ENCODE results near the gene GPC5.

The GPC5 gene

GRCh38 chr13:91904597-91904996 is 506.2 kb downstream of the GPC5 start:
- H3K27ac Mint-ChIP-seq = no peak overlapping the region
- ATAC-seq = no peak
- peaks cover 3% of the 10 kb centered on the region for H3K9me3 Mint-ChIP-seq
- no peaks in the 10 kb centered on the region for H3K4me1 Mint-ChIP-seq
- no peaks in the 10 kb centered on the region for H3K27me3 Mint-ChIP-seq
- H3K4me3 Mint-ChIP-seq = no peak overlapping the region
- H3K36me3 Mint-ChIP-seq = no peaks in the 10 kb centered on the region

- H3K4me3 Mint-ChIP-seq = no peak overlapping the region
- H3K9me3 Mint-ChIP-seq = peaks cover 3% of the 10 kb centered on the region
- no peaks in the 10 kb centered on the region for H3K27me3 Mint-ChIP-seq
- ATAC-seq = no peak
- H3K4me1 Mint-ChIP-seq = no peaks in the 10 kb centered on the region
- no peaks in the 10 kb centered on the region for H3K36me3 Mint-ChIP-seq
- H3K27ac Mint-ChIP-seq = no peak overlapping the region
Measured at GRCh38 chr13:91907398-91907797, 509.0 kb downstream of the GPC5 start.

- Mint-ChIP-seq H3K9me3 (peaks cover 3% of the 10 kb centered on the region), H3K4me3 (no peak overlapping the region), H3K4me1 (no peaks in the 10 kb centered on the region), H3K36me3 (no peaks in the 10 kb centered on the region), H3K27me3 (no peaks in the 10 kb centered on the region), H3K27ac (no peak overlapping the region)
- no peak for ATAC-seq
Measured at GRCh38 chr13:91909617-91910016, 511.2 kb downstream of the GPC5 start.

GRCh38 chr13:91922969-91923592 is 524.7 kb downstream of the GPC5 start:
- Mint-ChIP-seq H3K36me3 (no peaks in the 10 kb centered on the region), H3K27me3 (no peaks in the 10 kb centered on the region), H3K9me3 (peaks cover 7% of the 10 kb centered on the region), H3K27ac (no peak overlapping the region), H3K4me1 (no peaks in the 10 kb centered on the region), H3K4me3 (no peak overlapping the region)
- no peak for ATAC-seq

GRCh38 chr13:91930687-91931086 is 532.3 kb downstream of the GPC5 start:
- Mint-ChIP-seq H3K9me3 (no peaks in the 10 kb centered on the region), H3K36me3 (no peaks in the 10 kb centered on the region), H3K4me1 (no peaks in the 10 kb centered on the region), H3K4me3 (no peak overlapping the region), H3K27me3 (no peaks in the 10 kb centered on the region), H3K27ac (no peak overlapping the region)
- ATAC-seq = no peak

- no peaks in the 10 kb centered on the region for H3K36me3 Mint-ChIP-seq
- no peak for ATAC-seq
- H3K9me3 Mint-ChIP-seq = peaks cover under 1% of the 10 kb centered on the region
- no peaks in the 10 kb centered on the region for H3K27me3 Mint-ChIP-seq
- no peak overlapping the region for H3K4me3 Mint-ChIP-seq
- no peak overlapping the region for H3K27ac Mint-ChIP-seq
- H3K4me1 Mint-ChIP-seq = no peaks in the 10 kb centered on the region
Measured at GRCh38 chr13:91934354-91934753, 535.9 kb downstream of the GPC5 start.

- Mint-ChIP-seq H3K4me1 (no peaks in the 10 kb centered on the region), H3K36me3 (no peaks in the 10 kb centered on the region), H3K9me3 (peaks cover 2% of the 10 kb centered on the region), H3K4me3 (no peak overlapping the region), H3K27ac (no peak overlapping the region), H3K27me3 (no peaks in the 10 kb centered on the region)
- ATAC-seq = no peak
Measured at GRCh38 chr13:91946498-91947070, 548.2 kb downstream of the GPC5 start.

GRCh38 chr13:91948736-91949135 is 550.3 kb downstream of the GPC5 start:
- Mint-ChIP-seq H3K9me3 (peaks cover 5% of the 10 kb centered on the region), H3K4me1 (no peaks in the 10 kb centered on the region), H3K27ac (no peak overlapping the region), H3K36me3 (no peaks in the 10 kb centered on the region), H3K27me3 (no peaks in the 10 kb centered on the region), H3K4me3 (no peak overlapping the region)
- ATAC-seq = no peak

GRCh38 chr13:91950803-91951202 is 552.4 kb downstream of the GPC5 start:
- no peak overlapping the region for H3K4me3 Mint-ChIP-seq
- no peaks in the 10 kb centered on the region for H3K4me1 Mint-ChIP-seq
- H3K27me3 Mint-ChIP-seq = no peaks in the 10 kb centered on the region
- no peak overlapping the region for H3K27ac Mint-ChIP-seq
- H3K9me3 Mint-ChIP-seq = peaks cover 5% of the 10 kb centered on the region
- H3K36me3 Mint-ChIP-seq = no peaks in the 10 kb centered on the region
- ATAC-seq = no peak

- Mint-ChIP-seq H3K27me3 (no peaks in the 10 kb centered on the region), H3K27ac (no peak overlapping the region), H3K9me3 (peaks cover 7% of the 10 kb centered on the region), H3K4me1 (no peaks in the 10 kb centered on the region), H3K36me3 (no peaks in the 10 kb centered on the region), H3K4me3 (no peak overlapping the region)
- no peak for ATAC-seq
Measured at GRCh38 chr13:91955546-91956355, 557.3 kb downstream of the GPC5 start.

- no peaks in the 10 kb centered on the region for H3K27me3 Mint-ChIP-seq
- no peaks in the 10 kb centered on the region for H3K4me1 Mint-ChIP-seq
- H3K27ac Mint-ChIP-seq = no peak overlapping the region
- H3K9me3 Mint-ChIP-seq = peaks cover 7% of the 10 kb centered on the region
- H3K4me3 Mint-ChIP-seq = no peak overlapping the region
- ATAC-seq = no peak
- H3K36me3 Mint-ChIP-seq = no peaks in the 10 kb centered on the region
Measured at GRCh38 chr13:91960947-91961346, 562.5 kb downstream of the GPC5 start.

- Mint-ChIP-seq H3K27me3 (no peaks in the 10 kb centered on the region), H3K36me3 (no peaks in the 10 kb centered on the region), H3K9me3 (peaks cover 7% of the 10 kb centered on the region), H3K27ac (no peak overlapping the region), H3K4me3 (no peak overlapping the region), H3K4me1 (no peaks in the 10 kb centered on the region)
- ATAC-seq = no peak
Measured at GRCh38 chr13:91962946-91963345, 564.5 kb downstream of the GPC5 start.

- Mint-ChIP-seq H3K27ac (no peak overlapping the region), H3K27me3 (no peaks in the 10 kb centered on the region), H3K36me3 (no peaks in the 10 kb centered on the region), H3K4me1 (no peaks in the 10 kb centered on the region), H3K4me3 (no peak overlapping the region), H3K9me3 (peaks cover 3% of the 10 kb centered on the region)
- no peak for ATAC-seq
Measured at GRCh38 chr13:91965511-91965910, 567.1 kb downstream of the GPC5 start.

GRCh38 chr13:91978571-91978970 is 580.1 kb downstream of the GPC5 start:
- H3K36me3 Mint-ChIP-seq = no peaks in the 10 kb centered on the region
- no peaks in the 10 kb centered on the region for H3K27me3 Mint-ChIP-seq

GRCh38 chr13:91986761-91987483 is 588.5 kb downstream of the GPC5 start:
- Mint-ChIP-seq H3K4me3 (no peak overlapping the region), H3K27ac (no peak overlapping the region), H3K36me3 (no peaks in the 10 kb centered on the region), H3K9me3 (peaks cover 2% of the 10 kb centered on the region), H3K4me1 (no peaks in the 10 kb centered on the region), H3K27me3 (no peaks in the 10 kb centered on the region)
- ATAC-seq = no peak

More at GRCh38 chr13:91978571-91978970, 580.1 kb downstream of the GPC5 start:
- no peaks in the 10 kb centered on the region for H3K4me1 Mint-ChIP-seq
- no peak for ATAC-seq
- no peak overlapping the region for H3K27ac Mint-ChIP-seq
- no peak overlapping the region for H3K4me3 Mint-ChIP-seq
- peaks cover 16% of the 10 kb centered on the region for H3K9me3 Mint-ChIP-seq
